Activated naive CD8-positive, alpha-beta T cell treated with anti-CD3 and anti-CD28 coated beads, Interleukin-2, amount 50 U/mL, for 16 hours (primary cell): ENCODE data around the gene DOC2A.
"Not testable (repeated sequence)": the region's sequence is repeated elsewhere in the genome, so short reads cannot be mapped to it uniquely, and the experiment has no call there.

Experiments used
- DNase-seq: peaks from one replicate; pipeline ENCODE4 v3.0.0-alpha.2; 2020; ENCODE audit warnings: low read depth, low spot score

Gene DOC2A

GRCh38 chr16:30027588-30028437, 17.0 kb upstream of the DOC2A start:
- DNase-seq, result no peak

- DNase-seq, result no peak
Measured at GRCh38 chr16:30026449-30026848, 15.6 kb upstream of the DOC2A start.

- no peak for DNase-seq
Measured at GRCh38 chr16:30025574-30025973, 14.7 kb upstream of the DOC2A start.

- no peak for DNase-seq
Measured at GRCh38 chr16:30025156-30025555, 14.3 kb upstream of the DOC2A start.

DNA sequence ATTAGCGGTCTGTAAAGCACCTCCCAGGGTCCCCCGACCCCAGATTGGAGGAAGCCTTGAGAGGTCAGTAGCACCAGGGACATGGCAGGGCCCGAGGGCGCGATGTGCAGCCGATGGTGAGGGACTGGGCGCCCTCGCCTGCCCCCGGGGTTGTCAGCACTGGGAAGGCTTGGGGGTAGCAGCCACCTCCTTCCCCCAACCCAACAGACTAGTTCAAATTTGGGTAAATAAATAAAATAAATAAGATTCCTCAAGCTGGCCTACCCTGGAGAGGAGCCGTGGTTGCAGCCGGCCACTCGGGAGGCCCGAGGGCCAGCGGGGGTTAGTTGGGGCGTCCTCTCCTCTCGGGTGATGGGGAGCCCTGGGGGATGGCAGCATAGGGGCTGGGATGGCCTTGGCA, 13.6 kb upstream of the DOC2A start:
- no peak for DNase-seq

- no peak for DNase-seq
Measured at GRCh38 chr16:30023586-30023985, 12.8 kb upstream of the DOC2A start.

DNA sequence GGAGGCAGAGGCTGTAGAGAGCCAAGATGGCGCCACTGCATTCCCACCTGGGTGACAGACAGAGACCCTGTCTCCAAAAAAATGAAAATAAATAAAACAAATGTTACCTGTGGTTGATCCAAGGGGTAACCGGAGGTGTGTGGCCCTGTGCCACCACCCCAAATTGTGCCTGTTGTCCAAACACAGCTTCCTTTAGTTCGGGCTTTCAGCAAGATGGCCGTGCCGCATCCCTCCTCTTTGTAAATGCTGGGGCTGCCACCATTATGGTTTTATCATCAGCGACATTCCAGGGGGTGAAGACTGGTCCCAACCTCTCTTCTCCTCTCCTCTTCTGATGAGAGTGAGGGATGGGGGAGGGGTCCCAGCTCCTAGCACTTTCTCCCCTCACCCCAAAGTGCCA, 12.1 kb upstream of the DOC2A start, which contains the start of gene C16orf92:
C16orf92 (plus strand) TSS at position 312 of the 400 bp plus-strand sequence. CDS start 143 bp downstream, outside the sequence.
- no peak for DNase-seq

DNA sequence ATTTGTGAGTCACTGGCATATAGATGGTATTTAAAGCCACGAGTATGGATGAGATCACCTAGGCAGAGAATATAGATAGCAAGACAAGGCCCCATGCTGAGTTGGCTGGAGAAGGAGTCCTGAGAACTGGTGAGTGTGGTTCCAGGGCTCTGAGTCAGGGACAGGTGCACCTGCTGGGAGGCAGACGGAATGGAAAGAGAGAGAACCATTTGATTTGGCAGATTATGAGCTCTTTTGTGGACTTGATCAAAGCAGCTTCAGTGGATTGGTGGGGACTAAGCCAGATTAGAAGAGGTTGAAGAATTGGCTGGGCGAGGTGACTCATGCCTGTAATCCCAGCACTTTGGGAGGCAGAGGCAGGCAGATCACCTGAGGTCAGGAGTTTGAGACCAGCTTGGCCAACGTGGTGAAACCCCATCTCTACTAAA, 7.9 kb upstream of the DOC2A start:
- DNase-seq, result no peak

- not testable (repeated sequence) for DNase-seq
Measured at GRCh38 chr16:30017937-30018336, 7.1 kb upstream of the DOC2A start.

- no peak for DNase-seq
Measured at GRCh38 chr16:30017277-30017656, 6.4 kb upstream of the DOC2A start.

DNA sequence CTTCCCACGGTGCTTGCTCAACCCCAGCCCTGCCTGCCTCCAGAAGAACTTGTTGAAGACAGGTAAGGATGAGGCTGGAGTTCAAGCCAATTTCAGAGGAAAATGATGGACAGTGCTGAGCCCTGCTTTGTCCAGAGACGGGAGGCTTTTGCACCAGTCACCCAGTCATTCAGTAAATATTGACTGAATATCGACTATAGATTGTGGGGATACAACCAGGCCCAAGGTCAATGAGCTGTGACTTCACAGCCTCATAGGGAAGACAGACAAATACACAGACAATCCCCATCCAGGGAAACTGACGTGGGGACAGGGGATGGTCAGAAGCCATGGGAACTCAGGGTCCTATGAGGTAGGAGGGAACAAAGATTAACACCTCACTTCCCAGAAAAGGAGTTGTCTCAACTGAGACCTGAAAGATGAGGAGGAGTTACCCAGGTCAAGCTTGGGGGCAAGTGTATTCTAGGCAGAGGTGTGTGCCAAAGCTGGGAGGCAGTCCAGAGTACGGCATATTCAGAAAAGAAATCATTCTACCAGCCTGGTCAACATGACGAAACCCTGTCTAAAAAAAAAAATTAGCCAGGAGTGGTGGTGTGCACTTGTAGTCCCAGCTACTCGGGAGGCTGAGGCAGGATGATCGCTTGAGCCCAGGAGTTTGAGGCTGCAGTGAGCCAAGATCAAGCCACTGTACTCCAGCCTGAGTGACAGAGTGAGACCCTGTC, 5.9 kb upstream of the DOC2A start:
- no peak for DNase-seq

DNA sequence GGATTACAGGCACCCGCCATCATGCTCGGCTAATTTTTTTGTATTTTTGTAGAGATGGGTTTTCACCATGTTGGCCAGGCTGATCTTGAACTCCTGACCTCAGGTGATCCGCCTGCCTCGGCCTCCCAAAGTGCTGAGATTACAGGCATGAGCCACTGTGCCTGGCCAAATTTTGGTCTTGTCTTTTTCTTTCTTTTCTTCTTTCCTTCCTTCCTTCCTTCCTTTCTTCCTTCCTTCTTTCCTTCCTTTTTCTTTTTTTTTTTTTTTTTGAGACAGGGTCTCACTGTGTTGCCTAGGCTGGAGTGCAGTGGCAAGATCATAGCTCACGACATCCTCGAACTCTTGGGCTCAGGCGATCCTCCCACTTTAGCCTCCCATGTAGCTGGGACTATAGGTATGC, 4.6 kb upstream of the DOC2A start:
- not testable (repeated sequence) for DNase-seq

DNA sequence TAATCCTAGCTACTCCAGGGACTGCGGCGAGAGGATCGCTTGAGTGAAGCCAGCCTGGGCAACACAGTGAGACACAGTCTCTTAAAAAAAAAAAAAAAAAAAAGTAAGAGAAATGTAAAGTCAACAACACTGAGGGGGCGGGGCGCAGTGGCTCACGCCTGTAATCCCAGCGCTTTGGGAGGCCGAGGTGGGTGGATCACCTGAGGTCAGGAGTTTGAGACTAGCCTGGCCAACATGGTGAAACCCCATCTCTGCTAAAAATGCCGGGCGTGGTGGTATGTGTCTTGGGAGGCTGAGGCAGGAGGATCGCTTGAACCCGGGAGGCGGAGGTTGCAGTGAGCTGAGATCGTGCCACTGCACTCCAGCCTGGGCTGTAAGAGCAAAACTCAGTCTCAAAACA, 1.8 kb upstream of the DOC2A start:
- not testable (repeated sequence) for DNase-seq

DNA sequence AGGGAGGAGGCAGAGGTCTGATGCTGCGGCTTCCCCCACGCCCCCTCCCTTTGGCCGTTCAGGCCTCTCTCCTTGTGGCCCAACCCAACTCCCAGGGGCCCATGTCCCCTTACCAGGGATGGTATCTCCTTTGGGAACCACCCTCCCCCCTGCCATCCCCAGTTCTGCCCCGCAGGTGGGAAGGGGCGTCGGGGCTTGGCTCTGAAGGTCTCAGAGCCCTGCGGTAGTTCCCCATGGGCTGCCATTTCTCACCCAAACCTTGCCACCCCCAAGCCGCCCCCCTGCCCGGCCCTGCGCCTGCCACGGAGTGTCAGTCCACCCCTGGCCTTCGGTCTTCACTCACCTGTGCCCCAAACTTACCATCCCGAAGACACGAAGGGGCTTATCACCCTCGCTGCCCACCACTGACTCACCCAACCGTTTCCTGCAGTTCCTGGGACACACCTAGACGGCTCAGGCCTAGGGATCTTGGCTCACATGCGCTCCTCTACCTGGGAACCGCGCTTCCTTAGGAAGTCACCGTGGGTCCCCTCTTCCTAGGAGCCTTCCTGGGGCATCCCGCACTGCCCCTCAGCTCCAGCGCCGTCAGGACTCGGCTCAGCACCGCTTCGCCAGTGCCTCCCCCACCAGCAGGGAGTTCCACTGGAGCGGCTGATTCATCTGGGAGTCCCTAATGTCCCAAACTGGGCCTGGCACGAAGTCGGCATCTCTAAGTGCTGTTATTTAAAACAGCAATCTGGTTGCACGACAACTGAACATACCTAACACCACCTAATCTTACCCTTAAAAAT, 1.1 kb upstream of the DOC2A start:
- no peak for DNase-seq

GRCh38 chr16:30009990-30010843, 610 bp downstream of the DOC2A start:
- DNase-seq, result no peak

DNA sequence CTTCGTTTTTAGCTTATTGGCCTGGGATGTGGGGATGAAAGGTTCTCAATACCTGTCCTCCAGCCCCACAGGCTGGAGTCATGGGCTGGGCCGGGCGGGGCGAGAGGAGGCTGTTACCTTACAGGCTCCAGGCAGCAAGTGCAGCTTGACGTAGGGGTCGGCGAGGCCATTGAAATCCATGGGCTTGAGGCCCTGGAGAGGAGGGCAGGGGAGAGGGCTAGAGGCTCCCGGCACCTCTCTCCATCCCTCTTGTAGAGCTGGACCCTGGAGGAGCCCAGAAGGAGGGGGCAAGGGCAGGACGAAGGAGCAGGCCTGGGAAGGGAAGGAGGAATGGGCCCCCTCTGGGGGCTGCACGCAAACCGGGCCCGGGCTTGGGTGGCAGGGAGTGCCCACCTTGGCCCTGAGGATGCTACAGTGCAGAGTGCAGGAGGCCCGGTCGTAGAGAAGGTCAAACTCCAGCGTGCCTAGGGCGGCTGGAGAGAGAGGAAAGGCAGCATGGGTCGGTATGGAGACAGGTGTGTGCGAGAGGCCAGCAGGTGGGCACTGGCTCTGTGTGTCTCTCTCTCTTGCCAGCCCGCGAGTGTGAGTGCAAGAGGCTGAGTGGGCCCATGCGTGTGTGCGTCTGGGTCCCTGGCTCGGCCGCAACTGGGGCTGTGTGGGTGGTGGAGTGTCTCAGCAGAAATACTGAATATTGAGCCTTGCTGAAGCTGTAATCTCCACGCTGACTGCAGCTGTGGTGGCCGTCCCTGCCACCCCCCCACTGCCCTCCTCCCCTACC, 1.6 kb downstream of the DOC2A start:
- no peak for DNase-seq

- DNase-seq, result no peak
Measured at GRCh38 chr16:30007378-30007895, 3.4 kb downstream of the DOC2A start.

DNA sequence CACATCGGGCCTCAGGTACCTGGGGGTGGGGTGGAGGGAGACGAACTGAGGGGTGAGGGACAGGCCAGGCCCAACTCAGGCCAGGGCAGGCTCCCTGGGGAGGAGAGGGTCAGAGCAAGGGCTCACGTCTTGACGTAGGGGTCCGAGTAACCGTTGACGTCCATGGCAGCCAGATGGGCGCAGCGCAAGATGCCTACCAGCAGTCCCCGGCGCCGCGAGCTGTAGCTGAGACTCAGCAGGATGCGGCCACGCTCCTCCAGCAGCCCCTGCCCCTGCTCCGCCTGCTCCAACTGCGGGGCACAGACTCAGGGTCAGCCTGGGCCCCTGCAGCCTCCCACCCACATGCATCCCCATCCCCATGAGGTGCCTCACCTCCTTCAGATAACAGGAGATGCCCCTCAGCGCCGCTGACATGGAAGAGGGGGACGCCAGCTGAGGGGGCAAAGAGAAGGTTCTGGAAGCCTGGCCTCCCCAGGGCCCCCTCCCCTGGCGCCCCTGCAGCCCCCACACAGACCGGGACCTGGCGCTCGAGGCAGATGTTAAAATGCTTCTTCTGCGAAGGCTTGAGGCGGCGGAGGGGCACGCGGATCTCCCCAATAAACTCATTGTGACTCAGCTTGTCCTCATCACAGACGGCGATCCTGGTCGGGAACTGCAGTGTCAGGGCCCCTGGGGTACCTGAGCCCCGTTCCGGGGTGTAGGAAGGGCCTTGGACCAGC, 4.0 kb downstream of the DOC2A start:
- no peak for DNase-seq

GRCh38 chr16:30006095-30006473, 4.7 kb downstream of the DOC2A start:
- DNase-seq, result no peak
